AG08396 (cell line): Measurements from ENCODE around the gene B3GALT6.
"Not testable (repeated sequence)": the region's sequence is repeated elsewhere in the genome, so short reads cannot be mapped to it uniquely, and the experiment has no call there.

ENCODE experiments used
- DNase-seq: peaks from one replicate; pipeline ENCODE4 v3.0.0; 2012; ENCODE audit warnings: low spot score, mixed read lengths

The B3GALT6 gene

GRCh38 chr1:1244192-1244811 lies 12.3 kb downstream of the B3GALT6 start:
- DNase-seq: no peak

GRCh38 chr1:1245178-1245816 lies 13.3 kb downstream of the B3GALT6 start:
- no peak for DNase-seq

GRCh38 chr1:1245817-1246576 lies 14.0 kb downstream of the B3GALT6 start:
- DNase-seq: no peak

- peak; percentile 45 for DNase-seq
These were observed 14.7 kb downstream of the B3GALT6 start, which contains the start of gene C1QTNF12 for GRCh38 chr1:1246577-1247340. C1QTNF12 (minus strand) TSS chr1:1246722; CDS start chr1:1246690, 32 bp downstream.

GRCh38 chr1:1247341-1247913 lies 15.4 kb downstream of the B3GALT6 start:
- no peak for DNase-seq

GRCh38 chr1:1248009-1248913 lies 16.2 kb downstream of the B3GALT6 start:
- DNase-seq: not testable (repeated sequence)

- no peak for DNase-seq
These were observed 18.8 kb downstream of the B3GALT6 start for GRCh38 chr1:1250786-1251284.

GRCh38 chr1:1253314-1253713 lies 21.3 kb downstream of the B3GALT6 start:
- no peak for DNase-seq

GRCh38 chr1:1253972-1254666 lies 22.1 kb downstream of the B3GALT6 start:
- DNase-seq: no peak

GRCh38 chr1:1254667-1254998 lies 22.6 kb downstream of the B3GALT6 start:
- no peak for DNase-seq

- DNase-seq: no peak
These were observed 23.0 kb downstream of the B3GALT6 start for GRCh38 chr1:1255078-1255477.

GRCh38 chr1:1255611-1256010 lies 23.6 kb downstream of the B3GALT6 start:
- no peak for DNase-seq

GRCh38 chr1:1256956-1257871 lies 25.2 kb downstream of the B3GALT6 start:
- no peak for DNase-seq

- DNase-seq: no peak
These were observed 27.1 kb downstream of the B3GALT6 start for GRCh38 chr1:1259119-1259488.

GRCh38 chr1:1259540-1259939 lies 27.5 kb downstream of the B3GALT6 start:
- no peak for DNase-seq

- no peak for DNase-seq
These were observed 28.0 kb downstream of the B3GALT6 start for GRCh38 chr1:1259951-1260600.

- DNase-seq: no peak
These were observed 29.0 kb downstream of the B3GALT6 start for GRCh38 chr1:1260843-1261560.

- DNase-seq: no peak
These were observed 30.0 kb downstream of the B3GALT6 start for GRCh38 chr1:1262071-1262470.
